Stimulated activated naive CD8-positive, alpha-beta T cell treated with anti-CD3 and anti-CD28 coated beads, Interleukin-15, Interleukin-2, amounts not matched to agents 100 ng/mL and 50 ng/mL, for 24 hours (primary cell): ENCODE measurements around the gene ADCY6.

Source experiments
- H3K27ac Mint-ChIP-seq: one replicate; pipeline ENCODE4 v1.8.0; 2021; ENCODE audit warnings: mild to moderate bottlenecking, mixed read lengths
- H3K27me3 Mint-ChIP-seq: one replicate; pipeline ENCODE4 v1.8.0; 2021; ENCODE audit warnings: mixed read lengths
- H3K36me3 Mint-ChIP-seq: one replicate; pipeline ENCODE4 v1.8.0; 2021; ENCODE audit warnings: low read depth, mixed read lengths
- H3K4me1 Mint-ChIP-seq: one replicate; pipeline ENCODE4 v1.8.0; 2021; ENCODE audit warnings: low read depth, mixed read lengths
- H3K4me3 Mint-ChIP-seq: one replicate; pipeline ENCODE4 v1.8.0; 2021; ENCODE audit warnings: mild to moderate bottlenecking, mixed read lengths
- H3K9me3 Mint-ChIP-seq: one replicate; pipeline ENCODE4 v1.8.0; 2021; ENCODE audit warnings: mixed read lengths

Gene ADCY6

GRCh38 chr12:48781750-48782456, 7.0 kb downstream of the ADCY6 start:
- Mint-ChIP-seq H3K27me3 (peaks cover 13% of the 10 kb centered on the region), H3K36me3 (no peaks in the 10 kb centered on the region), H3K4me1 (no peaks in the 10 kb centered on the region), H3K27ac (no peak overlapping the region), H3K9me3 (no peaks in the 10 kb centered on the region), H3K4me3 (no peak overlapping the region)

GRCh38 chr12:48780381-48781025, 8.4 kb downstream of the ADCY6 start:
- Mint-ChIP-seq H3K4me1 (no peaks in the 10 kb centered on the region), H3K36me3 (no peaks in the 10 kb centered on the region), H3K9me3 (no peaks in the 10 kb centered on the region), H3K4me3 (no peak overlapping the region), H3K27me3 (peaks cover under 1% of the 10 kb centered on the region), H3K27ac (no peak overlapping the region)

DNA sequence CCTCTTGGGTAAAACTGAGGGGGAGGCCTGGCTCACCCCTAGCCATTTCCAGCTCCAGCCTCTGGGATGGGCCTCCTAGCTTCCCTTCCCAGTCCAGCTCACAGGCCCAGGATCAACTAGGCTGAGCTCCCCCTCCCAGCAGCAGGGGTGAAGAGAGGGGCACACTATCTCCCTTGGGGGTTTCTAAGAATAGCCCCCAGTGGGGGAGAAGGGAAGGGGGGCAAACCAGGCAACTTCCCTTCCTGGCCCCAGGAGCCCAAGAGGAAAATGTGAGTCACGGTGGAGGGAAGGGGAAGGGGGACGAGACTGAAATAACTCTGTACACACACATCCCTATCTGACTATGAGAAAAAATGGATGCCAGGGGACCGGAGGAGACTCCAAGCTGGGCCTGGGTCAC, 9.0 kb downstream of the ADCY6 start:
- no peak overlapping the region for H3K27ac Mint-ChIP-seq
- no peaks in the 10 kb centered on the region for H3K9me3 Mint-ChIP-seq
- no peaks in the 10 kb centered on the region for H3K4me1 Mint-ChIP-seq
- no peaks in the 10 kb centered on the region for H3K27me3 Mint-ChIP-seq
- H3K36me3 Mint-ChIP-seq: no peaks in the 10 kb centered on the region
- H3K4me3 Mint-ChIP-seq: no peak overlapping the region

DNA sequence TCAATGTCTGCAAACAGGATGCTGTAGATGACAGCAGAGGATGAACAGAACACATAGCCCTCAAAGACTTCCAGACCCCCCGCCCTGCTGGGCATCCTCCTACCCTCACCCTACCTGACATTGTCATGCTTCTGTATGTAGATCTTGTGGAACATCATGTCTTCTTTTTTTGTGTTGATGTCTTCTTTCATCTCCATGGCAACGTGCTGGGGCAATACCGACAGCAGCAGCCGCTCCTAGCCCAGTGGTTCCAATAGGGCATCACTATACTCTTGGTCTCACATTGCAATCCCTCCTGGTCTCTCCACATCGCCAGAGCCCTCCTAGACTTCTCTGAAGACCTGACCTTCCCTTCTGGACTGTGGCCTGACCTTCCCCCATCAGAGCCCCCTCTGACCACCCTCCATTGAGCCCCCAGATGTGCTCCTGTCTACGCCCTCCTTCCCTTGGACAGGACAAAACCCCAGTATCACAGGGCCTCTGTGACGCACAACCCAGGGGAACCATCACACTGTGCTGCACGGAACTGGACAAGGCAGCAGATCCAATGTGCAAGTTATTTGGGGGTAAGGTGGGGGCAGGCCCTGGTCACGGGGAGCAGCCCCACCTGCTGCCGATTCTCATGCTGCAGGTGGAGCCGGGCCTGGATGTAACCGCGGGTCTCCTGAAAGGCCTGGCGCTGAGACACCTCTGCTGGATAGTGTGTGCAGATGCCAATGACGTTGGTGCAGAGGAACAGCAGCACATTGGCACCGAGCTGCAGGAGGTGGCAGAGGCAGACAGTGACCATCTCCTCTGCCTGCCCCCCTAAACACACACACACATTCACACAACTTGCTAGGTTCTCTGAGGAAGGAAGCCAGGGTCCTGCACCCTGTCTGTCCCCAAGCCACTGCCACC, 11.1 kb downstream of the ADCY6 start:
- Mint-ChIP-seq H3K27ac (no peak overlapping the region), H3K4me3 (no peak overlapping the region), H3K27me3 (no peaks in the 10 kb centered on the region), H3K36me3 (no peaks in the 10 kb centered on the region), H3K4me1 (no peaks in the 10 kb centered on the region), H3K9me3 (no peaks in the 10 kb centered on the region)

DNA sequence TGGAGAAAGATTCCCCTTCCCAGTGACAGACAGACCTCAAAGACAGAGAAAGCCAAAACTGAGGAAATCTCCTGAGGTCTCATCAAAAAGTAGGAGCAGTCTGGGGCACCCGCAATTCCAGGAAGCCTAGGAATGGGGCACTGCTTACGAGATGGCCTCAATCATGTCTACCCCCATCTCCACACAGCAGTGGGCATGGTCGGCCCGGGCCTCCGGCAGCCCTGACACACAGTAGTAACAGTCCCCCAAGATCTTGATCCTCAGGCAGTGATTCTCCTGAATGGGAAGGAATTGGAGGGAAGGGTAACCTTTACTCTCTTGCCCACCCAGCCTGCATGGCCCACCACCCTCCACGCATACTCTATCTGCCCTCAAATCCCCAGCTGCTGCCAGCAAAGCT, 11.9 kb downstream of the ADCY6 start:
- Mint-ChIP-seq H3K36me3 (no peaks in the 10 kb centered on the region), H3K4me1 (no peaks in the 10 kb centered on the region), H3K9me3 (no peaks in the 10 kb centered on the region), H3K4me3 (no peak overlapping the region), H3K27ac (no peak overlapping the region), H3K27me3 (no peaks in the 10 kb centered on the region)

GRCh38 chr12:48775991-48776649, 12.8 kb downstream of the ADCY6 start:
- H3K4me3 Mint-ChIP-seq: no peak overlapping the region
- no peaks in the 10 kb centered on the region for H3K4me1 Mint-ChIP-seq
- H3K27me3 Mint-ChIP-seq: no peaks in the 10 kb centered on the region
- H3K9me3 Mint-ChIP-seq: no peaks in the 10 kb centered on the region
- H3K36me3 Mint-ChIP-seq: no peaks in the 10 kb centered on the region
- no peak overlapping the region for H3K27ac Mint-ChIP-seq

DNA sequence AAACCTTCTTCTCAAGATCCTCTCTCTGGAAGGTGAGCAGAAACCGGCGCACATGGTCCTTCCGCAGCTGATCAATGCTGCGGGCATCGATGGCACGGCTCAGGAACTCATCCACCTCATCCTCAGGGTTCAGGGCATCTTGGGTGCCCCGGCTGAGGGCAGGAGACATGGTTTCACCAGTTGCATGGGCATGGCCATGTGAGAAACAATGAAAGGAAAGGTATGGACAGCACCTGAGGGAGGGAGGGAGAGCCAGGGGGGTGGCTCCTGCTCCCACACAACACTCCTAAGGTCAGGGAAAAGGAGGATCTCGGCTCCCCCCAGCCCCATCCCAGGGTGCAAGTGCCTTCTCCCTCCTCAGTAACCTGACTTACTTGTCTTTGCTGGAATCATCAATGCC, 13.6 kb downstream of the ADCY6 start:
- H3K4me1 Mint-ChIP-seq: no peaks in the 10 kb centered on the region
- H3K9me3 Mint-ChIP-seq: no peaks in the 10 kb centered on the region
- H3K4me3 Mint-ChIP-seq: no peak overlapping the region
- H3K27me3 Mint-ChIP-seq: no peaks in the 10 kb centered on the region
- no peaks in the 10 kb centered on the region for H3K36me3 Mint-ChIP-seq
- H3K27ac Mint-ChIP-seq: no peak overlapping the region

GRCh38 chr12:48774516-48774915, 14.4 kb downstream of the ADCY6 start:
- Mint-ChIP-seq H3K4me3 (no peak overlapping the region), H3K4me1 (no peaks in the 10 kb centered on the region), H3K27ac (no peak overlapping the region), H3K36me3 (no peaks in the 10 kb centered on the region), H3K27me3 (no peaks in the 10 kb centered on the region), H3K9me3 (no peaks in the 10 kb centered on the region)

DNA sequence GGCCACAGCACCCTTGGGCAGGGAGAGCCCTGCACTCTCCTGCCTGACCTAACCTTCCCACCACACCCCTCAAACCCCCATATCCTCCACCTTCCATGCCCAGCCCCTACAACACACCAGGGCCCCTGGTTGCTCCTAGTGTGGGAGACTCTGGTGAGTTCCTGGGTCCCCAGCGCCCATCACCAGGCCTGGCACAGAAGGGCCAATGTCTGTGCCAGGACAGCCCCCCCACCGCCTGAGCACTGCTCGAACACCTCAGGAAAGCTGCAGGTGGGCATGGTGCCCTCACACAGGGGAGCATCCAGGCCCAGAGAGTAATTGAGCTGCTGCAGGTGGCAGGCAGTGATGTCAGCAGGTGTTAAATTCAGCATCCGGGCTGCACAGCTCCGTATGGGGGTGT, 15.2 kb downstream of the ADCY6 start:
- H3K36me3 Mint-ChIP-seq: no peaks in the 10 kb centered on the region
- H3K4me3 Mint-ChIP-seq: no peak overlapping the region
- no peaks in the 10 kb centered on the region for H3K4me1 Mint-ChIP-seq
- no peaks in the 10 kb centered on the region for H3K27me3 Mint-ChIP-seq
- no peak overlapping the region for H3K27ac Mint-ChIP-seq
- H3K9me3 Mint-ChIP-seq: no peaks in the 10 kb centered on the region

- Mint-ChIP-seq H3K27ac (no peak overlapping the region), H3K27me3 (no peaks in the 10 kb centered on the region), H3K36me3 (no peaks in the 10 kb centered on the region), H3K4me3 (no peak overlapping the region), H3K9me3 (no peaks in the 10 kb centered on the region), H3K4me1 (no peaks in the 10 kb centered on the region)
Observed at GRCh38 chr12:48771588-48772112, 17.2 kb downstream of the ADCY6 start.

DNA sequence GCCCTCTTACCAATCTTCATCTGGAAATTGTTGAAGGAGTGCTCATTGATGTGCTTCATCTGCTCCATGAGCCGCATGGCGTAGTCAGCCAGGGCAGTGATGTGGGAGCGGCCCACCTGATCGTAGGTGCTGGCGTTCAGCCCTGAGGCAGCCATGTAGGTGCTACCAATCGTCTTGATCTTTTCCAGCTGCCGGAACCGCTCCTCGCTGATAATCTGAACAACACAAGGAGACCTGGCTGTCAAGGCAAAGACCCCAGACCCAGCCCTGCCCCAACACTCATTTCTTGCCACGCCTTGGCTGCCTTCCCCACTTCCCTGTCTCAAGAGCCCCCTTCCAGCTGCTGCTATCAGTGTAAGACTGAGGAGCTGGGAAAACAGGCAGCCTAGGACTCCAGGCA, 18.1 kb downstream of the ADCY6 start:
- Mint-ChIP-seq H3K27me3 (no peaks in the 10 kb centered on the region), H3K4me3 (no peak overlapping the region), H3K9me3 (no peaks in the 10 kb centered on the region), H3K27ac (no peak overlapping the region), H3K4me1 (peaks cover 8% of the 10 kb centered on the region), H3K36me3 (no peaks in the 10 kb centered on the region)

DNA sequence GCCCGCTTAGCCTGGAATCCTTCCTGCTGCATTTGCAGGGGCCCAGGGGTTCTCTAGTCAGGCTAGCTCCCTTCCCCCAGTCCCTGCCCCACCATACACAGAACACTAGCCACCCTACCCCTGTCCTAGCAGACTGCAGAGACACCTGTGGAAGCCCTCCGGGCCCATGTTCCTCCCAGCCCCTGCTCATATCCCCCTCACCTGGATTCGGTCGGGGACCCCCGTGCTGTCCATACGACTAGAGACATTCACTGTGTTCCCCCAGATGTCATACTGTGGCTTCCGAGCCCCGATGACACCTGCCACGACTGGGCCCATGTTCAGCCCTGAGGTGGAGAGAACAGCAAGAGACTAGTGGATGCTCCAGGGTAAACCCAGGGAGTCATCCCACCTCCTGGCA, 20.2 kb downstream of the ADCY6 start:
- no peak overlapping the region for H3K4me3 Mint-ChIP-seq
- peaks cover 17% of the 10 kb centered on the region for H3K4me1 Mint-ChIP-seq
- H3K36me3 Mint-ChIP-seq: no peaks in the 10 kb centered on the region
- H3K27ac Mint-ChIP-seq: no peak overlapping the region
- no peaks in the 10 kb centered on the region for H3K27me3 Mint-ChIP-seq
- no peaks in the 10 kb centered on the region for H3K9me3 Mint-ChIP-seq

DNA sequence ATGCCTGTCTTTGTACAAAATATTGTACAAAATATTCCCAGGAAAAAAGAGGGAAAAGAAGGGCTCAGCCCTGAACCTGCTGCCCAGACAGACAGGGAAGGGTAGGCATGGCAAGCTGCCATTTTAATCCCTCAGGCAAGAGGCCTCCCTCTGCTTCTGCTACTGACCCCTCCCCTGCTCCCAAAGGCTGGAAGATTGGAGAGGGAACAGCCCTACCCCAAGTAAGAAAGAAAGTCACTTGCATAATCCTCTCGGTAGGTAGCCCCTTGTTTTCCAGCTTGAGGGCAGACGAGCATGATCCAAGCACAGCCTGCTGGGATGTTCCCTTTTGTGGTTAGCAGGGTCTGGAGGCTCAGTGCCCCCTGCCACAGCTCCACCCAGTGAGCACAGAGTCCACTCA, 20.7 kb downstream of the ADCY6 start:
- Mint-ChIP-seq H3K27me3 (no peaks in the 10 kb centered on the region), H3K27ac (no peak overlapping the region), H3K9me3 (no peaks in the 10 kb centered on the region), H3K36me3 (no peaks in the 10 kb centered on the region), H3K4me1 (peaks cover 17% of the 10 kb centered on the region), H3K4me3 (no peak overlapping the region)

GRCh38 chr12:48767521-48767920, 21.4 kb downstream of the ADCY6 start:
- Mint-ChIP-seq H3K4me1 (peaks cover 17% of the 10 kb centered on the region), H3K36me3 (no peaks in the 10 kb centered on the region), H3K27ac (no peak overlapping the region), H3K27me3 (no peaks in the 10 kb centered on the region), H3K9me3 (no peaks in the 10 kb centered on the region), H3K4me3 (no peak overlapping the region)

DNA sequence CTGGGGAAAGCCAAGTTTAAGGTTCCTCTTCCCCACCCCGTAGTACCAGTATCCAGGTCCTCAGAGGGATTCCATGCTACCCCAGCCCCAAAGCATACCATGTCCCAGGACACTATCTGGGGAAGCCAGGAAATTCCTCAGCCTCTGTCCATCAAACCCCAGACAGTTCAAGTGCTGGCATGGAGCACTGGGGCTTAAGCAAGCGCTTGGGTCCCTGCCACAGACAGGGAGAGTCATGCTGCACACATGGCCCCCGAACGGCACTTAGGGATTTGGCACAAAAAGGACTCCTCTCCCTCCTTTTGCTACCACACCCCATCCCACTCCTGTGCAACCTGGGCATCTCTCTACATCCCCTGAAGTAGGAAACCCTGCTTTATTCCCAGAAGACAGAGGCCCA, 21.8 kb downstream of the ADCY6 start:
- Mint-ChIP-seq H3K36me3 (no peaks in the 10 kb centered on the region), H3K9me3 (no peaks in the 10 kb centered on the region), H3K27me3 (no peaks in the 10 kb centered on the region), H3K4me3 (no peak overlapping the region), H3K4me1 (peaks cover 17% of the 10 kb centered on the region), H3K27ac (no peak overlapping the region)
